Neural cell (in vitro differentiated cells): ENCODE measurements around the gene GALR1.

Experiments
- EZH2 ChIP-seq: fragments of 200-600, 300-800 bp; shearing (Covaris generic), sonication (generic); IDR thresholded peaks from 2 replicates; pipeline ENCODE4 v1.6.1; 2014; ENCODE audit warnings: antibody characterized with exemption, low read length, borderline replicate concordance, mild to moderate bottlenecking; ENCODE audit not compliant: insufficient read depth, poor library complexity, severe bottlenecking
- MXI1 ChIP-seq: fragments of 450-650 bp; conservative IDR thresholded peaks from 2 replicates; pipeline ENCODE4 v1.6.1; 2014; ENCODE audit warnings: antibody characterized with exemption, mild to moderate bottlenecking; ENCODE audit not compliant: poor library complexity, severe bottlenecking
- POLR2AphosphoS5 ChIP-seq: IDR thresholded peaks from 2 replicates; pipeline ENCODE4 v1.6.1; 2012
- RAD21 ChIP-seq: fragments of 450-650 bp; conservative IDR thresholded peaks from 2 replicates; pipeline ENCODE4 v1.6.1; 2014; ENCODE audit warnings: antibody characterized with exemption, mild to moderate bottlenecking, moderate library complexity
- TAF1 ChIP-seq: IDR thresholded peaks from 2 replicates; pipeline ENCODE4 v1.6.1; 2012; ENCODE audit warnings: low read depth
- TF ChIP-seq, protein P1 (sequence below): fragments of 450-650 bp; IDR thresholded peaks from 2 replicates; pipeline ENCODE4 v1.5.1; 2014; ENCODE audit warnings: antibody characterized with exemption, mild to moderate bottlenecking, moderate library complexity; ENCODE audit not compliant: poor library complexity, severe bottlenecking
- TF ChIP-seq, protein P2 (sequence below): IDR thresholded peaks from 2 replicates; pipeline ENCODE4 v1.6.1; 2012; ENCODE audit warnings: borderline replicate concordance

GRCh38 chr18:77248873-77249568 is 627 bp upstream of the GALR1 start:
- TF ChIP-seq POLR2AphosphoS5 (no peak), RAD21 (no peak), EZH2 (peak; percentile 15), TAF1 (no peak), MXI1 (no peak)
- TF ChIP-seq, protein P1, sequence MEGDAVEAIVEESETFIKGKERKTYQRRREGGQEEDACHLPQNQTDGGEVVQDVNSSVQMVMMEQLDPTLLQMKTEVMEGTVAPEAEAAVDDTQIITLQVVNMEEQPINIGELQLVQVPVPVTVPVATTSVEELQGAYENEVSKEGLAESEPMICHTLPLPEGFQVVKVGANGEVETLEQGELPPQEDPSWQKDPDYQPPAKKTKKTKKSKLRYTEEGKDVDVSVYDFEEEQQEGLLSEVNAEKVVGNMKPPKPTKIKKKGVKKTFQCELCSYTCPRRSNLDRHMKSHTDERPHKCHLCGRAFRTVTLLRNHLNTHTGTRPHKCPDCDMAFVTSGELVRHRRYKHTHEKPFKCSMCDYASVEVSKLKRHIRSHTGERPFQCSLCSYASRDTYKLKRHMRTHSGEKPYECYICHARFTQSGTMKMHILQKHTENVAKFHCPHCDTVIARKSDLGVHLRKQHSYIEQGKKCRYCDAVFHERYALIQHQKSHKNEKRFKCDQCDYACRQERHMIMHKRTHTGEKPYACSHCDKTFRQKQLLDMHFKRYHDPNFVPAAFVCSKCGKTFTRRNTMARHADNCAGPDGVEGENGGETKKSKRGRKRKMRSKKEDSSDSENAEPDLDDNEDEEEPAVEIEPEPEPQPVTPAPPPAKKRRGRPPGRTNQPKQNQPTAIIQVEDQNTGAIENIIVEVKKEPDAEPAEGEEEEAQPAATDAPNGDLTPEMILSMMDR = no peak
- TF ChIP-seq, protein P2, sequence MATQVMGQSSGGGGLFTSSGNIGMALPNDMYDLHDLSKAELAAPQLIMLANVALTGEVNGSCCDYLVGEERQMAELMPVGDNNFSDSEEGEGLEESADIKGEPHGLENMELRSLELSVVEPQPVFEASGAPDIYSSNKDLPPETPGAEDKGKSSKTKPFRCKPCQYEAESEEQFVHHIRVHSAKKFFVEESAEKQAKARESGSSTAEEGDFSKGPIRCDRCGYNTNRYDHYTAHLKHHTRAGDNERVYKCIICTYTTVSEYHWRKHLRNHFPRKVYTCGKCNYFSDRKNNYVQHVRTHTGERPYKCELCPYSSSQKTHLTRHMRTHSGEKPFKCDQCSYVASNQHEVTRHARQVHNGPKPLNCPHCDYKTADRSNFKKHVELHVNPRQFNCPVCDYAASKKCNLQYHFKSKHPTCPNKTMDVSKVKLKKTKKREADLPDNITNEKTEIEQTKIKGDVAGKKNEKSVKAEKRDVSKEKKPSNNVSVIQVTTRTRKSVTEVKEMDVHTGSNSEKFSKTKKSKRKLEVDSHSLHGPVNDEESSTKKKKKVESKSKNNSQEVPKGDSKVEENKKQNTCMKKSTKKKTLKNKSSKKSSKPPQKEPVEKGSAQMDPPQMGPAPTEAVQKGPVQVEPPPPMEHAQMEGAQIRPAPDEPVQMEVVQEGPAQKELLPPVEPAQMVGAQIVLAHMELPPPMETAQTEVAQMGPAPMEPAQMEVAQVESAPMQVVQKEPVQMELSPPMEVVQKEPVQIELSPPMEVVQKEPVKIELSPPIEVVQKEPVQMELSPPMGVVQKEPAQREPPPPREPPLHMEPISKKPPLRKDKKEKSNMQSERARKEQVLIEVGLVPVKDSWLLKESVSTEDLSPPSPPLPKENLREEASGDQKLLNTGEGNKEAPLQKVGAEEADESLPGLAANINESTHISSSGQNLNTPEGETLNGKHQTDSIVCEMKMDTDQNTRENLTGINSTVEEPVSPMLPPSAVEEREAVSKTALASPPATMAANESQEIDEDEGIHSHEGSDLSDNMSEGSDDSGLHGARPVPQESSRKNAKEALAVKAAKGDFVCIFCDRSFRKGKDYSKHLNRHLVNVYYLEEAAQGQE = no peak
